ENCODE data around the gene CCDC18.

The CCDC18 gene

GRCh38 chr1:93137604-93138292 is 42.8 kb upstream of the CCDC18 start:
- Histone ChIP-seq H3K4me1 (ENCODE audit: insufficient read depth, low read length, poor library complexity, severe bottlenecking) (no peaks in the 10 kb centered on the region), H3K79me2 (ENCODE audit: insufficient read depth, low read length) (no peaks in the 10 kb centered on the region), H3K36me3 (ENCODE audit: insufficient read depth, low read length) (peaks cover 84% of the 10 kb centered on the region), H3F3A (ENCODE audit: low read depth) (no peaks in the 10 kb centered on the region), H4K20me1 (ENCODE audit: insufficient read depth, low read length, poor library complexity, severe bottlenecking) (no peaks in the 10 kb centered on the region), H2AFZ (ENCODE audit: low read length) (no peak overlapping the region), H3K4me2 (ENCODE audit: low read depth, low read length, poor library complexity, severe bottlenecking) (no peak overlapping the region), H3K4me3 (ENCODE audit: low read length, poor library complexity, severe bottlenecking) (no peak overlapping the region), H3K9me2 (replicated peaks; ENCODE audit: low read depth, low read length) (no peaks in the 10 kb centered on the region), H3K9ac (ENCODE audit: low read depth, low read length, poor library complexity, severe bottlenecking) (no peak overlapping the region), H3K9me3 (ENCODE audit: insufficient read depth, low read depth, low read length) (no peaks in the 10 kb centered on the region), H3K27me3 (ENCODE audit: insufficient read depth, low read length, poor library complexity, severe bottlenecking) (no peaks in the 10 kb centered on the region)
- TF ChIP-seq CTCF (conservative IDR thresholded peaks at IDR 0.05; ENCODE audit: low read length): no peak
- TF ChIP-seq EZH2phosphoT487 (IDR thresholded peaks at IDR 0.05; ENCODE audit: borderline replicate concordance): no peak

GRCh38 chr1:93140106-93140505 is 40.4 kb upstream of the CCDC18 start:
- Histone ChIP-seq H4K20me1 (ENCODE audit: insufficient read depth, low read length, poor library complexity, severe bottlenecking) (no peaks in the 10 kb centered on the region), H3K9ac (ENCODE audit: low read depth, low read length, poor library complexity, severe bottlenecking) (no peak overlapping the region), H3K4me2 (ENCODE audit: low read depth, low read length, poor library complexity, severe bottlenecking) (no peak overlapping the region), H3K36me3 (ENCODE audit: insufficient read depth, low read length) (peaks cover 62% of the 10 kb centered on the region), H3K9me3 (ENCODE audit: insufficient read depth, low read depth, low read length) (no peaks in the 10 kb centered on the region), H3K9me2 (replicated peaks; ENCODE audit: low read depth, low read length) (no peaks in the 10 kb centered on the region), H3K4me3 (ENCODE audit: low read length, poor library complexity, severe bottlenecking) (no peak overlapping the region), H3K79me2 (ENCODE audit: insufficient read depth, low read length) (no peaks in the 10 kb centered on the region), H3F3A (ENCODE audit: low read depth) (no peaks in the 10 kb centered on the region), H2AFZ (ENCODE audit: low read length) (no peak overlapping the region), H3K27me3 (ENCODE audit: insufficient read depth, low read length, poor library complexity, severe bottlenecking) (no peaks in the 10 kb centered on the region), H3K4me1 (ENCODE audit: insufficient read depth, low read length, poor library complexity, severe bottlenecking) (no peaks in the 10 kb centered on the region)
- TF ChIP-seq EZH2phosphoT487 (IDR thresholded peaks at IDR 0.05; ENCODE audit: borderline replicate concordance): no peak
- no peak for TF ChIP-seq CTCF (conservative IDR thresholded peaks at IDR 0.05; ENCODE audit: low read length)

GRCh38 chr1:93142161-93142560 is 38.4 kb upstream of the CCDC18 start:
- Histone ChIP-seq H4K20me1 (ENCODE audit: insufficient read depth, low read length, poor library complexity, severe bottlenecking) (no peaks in the 10 kb centered on the region), H3K36me3 (ENCODE audit: insufficient read depth, low read length) (peaks cover 41% of the 10 kb centered on the region), H3K79me2 (ENCODE audit: insufficient read depth, low read length) (no peaks in the 10 kb centered on the region), H3K27me3 (ENCODE audit: insufficient read depth, low read length, poor library complexity, severe bottlenecking) (no peaks in the 10 kb centered on the region), H3K9ac (ENCODE audit: low read depth, low read length, poor library complexity, severe bottlenecking) (no peak overlapping the region), H3K4me1 (ENCODE audit: insufficient read depth, low read length, poor library complexity, severe bottlenecking) (no peaks in the 10 kb centered on the region), H3F3A (ENCODE audit: low read depth) (no peaks in the 10 kb centered on the region), H3K4me3 (ENCODE audit: low read length, poor library complexity, severe bottlenecking) (no peak overlapping the region), H3K9me3 (ENCODE audit: insufficient read depth, low read depth, low read length) (no peaks in the 10 kb centered on the region), H2AFZ (ENCODE audit: low read length) (no peak overlapping the region), H3K4me2 (ENCODE audit: low read depth, low read length, poor library complexity, severe bottlenecking) (no peak overlapping the region), H3K9me2 (replicated peaks; ENCODE audit: low read depth, low read length) (no peaks in the 10 kb centered on the region)
- TF ChIP-seq CTCF (conservative IDR thresholded peaks at IDR 0.05; ENCODE audit: low read length): no peak
- TF ChIP-seq EZH2phosphoT487 (IDR thresholded peaks at IDR 0.05; ENCODE audit: borderline replicate concordance): no peak
